ENCODE measurements around the gene ANO10.
A peak's percentile ranks its signal among the peaks of the same experiment; 100 is the strongest.
"Not testable (repeated sequence)": the region's sequence is repeated elsewhere in the genome, so short reads cannot be mapped to it uniquely, and the experiment has no call there.

ANO10 gene

DNA sequence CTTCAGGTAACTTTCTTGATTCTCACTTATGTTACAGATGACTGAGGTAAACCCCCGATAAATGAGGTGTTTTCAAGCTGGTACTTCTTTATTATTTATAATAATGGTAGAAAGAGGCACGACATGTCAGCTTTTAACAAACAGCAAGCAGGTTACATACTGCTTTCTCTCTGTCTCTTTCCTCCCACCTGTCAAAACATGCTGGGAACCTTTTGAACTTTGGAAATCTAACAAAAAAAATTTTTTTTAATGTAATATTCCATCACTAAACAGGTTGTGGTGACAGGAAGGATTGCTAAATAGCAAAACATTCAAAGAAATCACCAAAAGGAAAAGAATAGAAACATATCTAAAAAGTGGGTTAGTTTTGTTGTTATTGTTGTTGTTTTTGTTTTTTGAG lies 48.2 kb downstream of the ANO10 start:
- no peak for FAIRE-seq

GRCh38 chr3:43565661-43566341 lies 56.0 kb downstream of the ANO10 start:
- FAIRE-seq = not testable (repeated sequence)

- no peak for FAIRE-seq
Observed at GRCh38 chr3:43559961-43560360, 61.9 kb downstream of the ANO10 start.

DNA sequence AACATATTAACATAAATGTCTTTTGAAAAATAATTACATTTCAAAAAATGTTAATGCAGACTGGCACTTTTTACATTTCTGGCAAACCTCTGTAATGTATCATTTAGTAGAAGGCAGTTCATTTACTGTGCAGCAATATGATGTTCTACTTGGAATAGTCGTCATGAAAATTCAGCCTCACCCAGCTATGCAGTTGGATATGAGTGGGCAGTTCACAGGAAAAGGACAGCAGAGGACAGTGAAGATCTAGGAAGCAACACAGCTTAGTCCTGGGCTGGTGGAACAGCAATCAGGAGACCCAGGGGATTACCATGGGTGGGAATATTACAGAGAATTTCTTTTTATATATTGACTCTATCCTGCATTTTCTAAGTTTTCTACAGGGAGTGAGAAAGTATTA lies 63.6 kb downstream of the ANO10 start:
- FAIRE-seq = no peak

DNA sequence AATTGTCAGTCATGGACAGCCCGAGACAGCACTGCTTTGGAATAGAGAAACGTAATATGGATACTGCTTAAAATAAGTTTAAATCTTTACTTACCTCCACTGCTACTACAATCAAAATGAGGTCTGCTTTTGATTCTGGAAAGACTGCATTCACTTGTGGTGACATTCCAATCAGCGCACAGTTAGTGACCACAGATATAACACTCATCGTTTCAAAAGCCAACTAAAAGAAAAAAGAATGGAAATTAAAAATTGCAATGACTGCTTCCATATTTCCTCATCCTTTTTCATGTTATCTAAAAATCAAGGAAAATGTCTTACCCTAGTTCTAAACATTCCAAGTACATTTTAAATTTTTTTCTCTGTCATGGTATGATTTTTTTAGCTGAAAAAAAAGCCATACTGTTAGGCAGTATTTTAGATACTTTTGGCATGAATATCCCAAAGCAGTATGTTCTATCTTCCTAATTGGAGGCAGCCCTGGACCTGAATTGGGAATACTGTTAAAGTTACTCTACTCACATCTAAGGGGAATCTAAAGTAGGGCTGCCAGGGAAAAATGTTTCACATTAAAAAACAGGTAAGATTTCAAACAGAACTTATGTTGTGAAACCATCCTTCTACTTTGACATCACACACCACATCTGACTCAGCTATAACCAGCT lies 72.1 kb downstream of the ANO10 start:
- FAIRE-seq = no peak

DNA sequence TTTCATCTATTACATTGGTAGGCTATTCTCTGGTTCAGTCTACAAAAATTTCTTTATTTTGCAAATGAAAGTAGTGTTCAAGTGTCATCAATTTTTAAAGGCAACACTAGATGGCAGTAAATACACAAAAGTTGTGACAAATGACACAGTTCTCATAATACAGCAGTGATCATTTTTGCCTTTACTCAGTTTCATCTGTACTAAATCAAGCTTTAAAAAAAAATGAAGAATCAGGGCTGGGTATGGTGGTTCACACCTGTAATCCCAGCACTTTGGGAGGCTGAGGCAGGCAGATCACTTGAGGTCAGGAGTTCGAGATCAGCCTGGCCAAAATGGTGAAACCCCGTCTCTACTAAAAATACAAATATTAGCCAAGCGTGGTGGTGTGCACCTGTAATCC lies 77.5 kb downstream of the ANO10 start:
- peak; percentile 97 for FAIRE-seq

- FAIRE-seq = no peak
Observed at GRCh38 chr3:43542328-43543043, 79.3 kb downstream of the ANO10 start.

DNA sequence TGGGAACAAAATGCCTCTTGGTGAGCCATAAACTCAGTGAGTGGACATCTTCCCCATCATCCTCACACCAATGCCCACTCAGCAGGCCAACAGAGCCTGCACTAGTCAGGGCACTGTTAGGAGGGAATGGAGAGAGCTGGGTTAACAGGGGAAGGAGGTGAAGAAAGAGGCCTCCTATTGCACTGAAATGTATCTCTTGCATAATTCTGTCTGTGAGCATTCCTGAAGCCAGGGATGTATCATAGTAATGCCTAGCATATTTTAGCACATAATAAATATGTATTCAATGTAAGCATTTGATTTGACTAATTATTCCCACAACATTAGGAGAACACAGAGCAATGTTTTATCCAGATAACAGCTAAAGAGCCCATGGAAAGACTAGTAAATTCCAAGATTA lies 81.2 kb downstream of the ANO10 start:
- FAIRE-seq = no peak

- no peak for FAIRE-seq
Observed at GRCh38 chr3:43539321-43539720, 82.5 kb downstream of the ANO10 start.

- FAIRE-seq = no peak
Observed at GRCh38 chr3:43537225-43537624, 84.6 kb downstream of the ANO10 start.

GRCh38 chr3:43534675-43535074 lies 87.1 kb downstream of the ANO10 start:
- no peak for FAIRE-seq

DNA sequence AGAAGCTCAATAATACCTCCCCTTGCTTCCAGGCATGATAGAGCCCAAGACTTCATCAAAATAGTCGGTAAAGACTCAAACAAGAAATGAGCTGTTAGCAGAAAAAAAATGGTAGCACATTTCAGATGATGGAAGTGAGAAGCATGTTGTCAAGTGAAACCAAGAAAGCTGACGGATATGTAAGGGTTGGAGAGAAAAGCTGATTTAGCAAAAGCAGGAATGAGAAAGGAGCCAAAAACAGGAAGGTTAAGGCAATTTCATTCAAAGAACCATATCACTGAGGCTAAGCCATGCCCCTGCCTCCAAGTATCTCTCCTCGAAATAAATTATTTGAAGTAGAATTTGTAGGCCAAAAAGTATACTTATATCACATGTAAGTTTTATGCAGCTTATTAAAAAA lies 88.8 kb downstream of the ANO10 start:
- no peak for FAIRE-seq

DNA sequence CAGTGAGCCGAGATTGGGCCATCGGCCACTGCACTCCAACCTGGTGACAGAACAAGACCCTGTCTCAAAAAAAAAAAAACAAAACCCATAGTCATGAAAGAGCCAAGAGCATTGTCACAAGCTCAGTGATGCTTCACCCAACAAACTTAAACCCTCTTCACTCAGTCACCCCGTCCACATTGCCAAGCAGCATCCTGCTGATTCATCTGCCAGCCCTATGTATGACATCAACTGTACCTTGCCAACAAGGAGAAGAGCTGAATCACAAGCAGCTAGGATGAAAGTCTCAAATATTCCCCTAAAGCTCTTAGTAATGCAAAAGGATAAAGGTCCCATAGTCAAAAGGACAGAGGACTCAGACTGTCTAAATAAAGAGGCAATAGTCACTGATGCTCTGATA lies 90.0 kb downstream of the ANO10 start:
- FAIRE-seq = no peak

DNA sequence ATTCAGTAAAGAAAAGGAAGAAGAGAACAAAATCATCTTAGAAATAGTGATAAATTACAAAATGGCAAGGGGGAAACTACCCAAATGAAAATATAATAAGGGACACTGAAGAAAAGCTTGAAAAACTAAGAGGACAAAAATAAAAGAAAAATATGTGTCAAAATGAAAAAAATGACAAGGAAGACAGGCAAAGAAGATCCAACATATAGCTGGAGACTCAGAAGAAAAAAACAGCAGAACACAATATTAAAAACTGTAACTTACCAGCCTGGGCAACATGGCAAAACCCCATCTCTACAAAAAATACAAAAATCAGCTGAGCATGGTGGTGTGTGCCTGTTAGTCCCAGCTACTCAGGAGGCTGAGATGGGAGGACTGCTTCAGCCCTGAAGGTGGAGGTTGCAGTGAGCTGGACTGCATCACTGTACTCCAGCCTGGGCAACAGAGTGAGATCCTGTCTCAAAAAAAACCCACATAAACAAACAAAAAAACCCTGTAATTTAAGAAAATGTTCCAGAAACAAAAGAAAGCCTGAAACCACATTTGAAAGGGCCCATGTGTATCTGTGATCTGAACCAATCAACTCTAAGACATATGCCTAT lies 93.2 kb downstream of the ANO10 start:
- no peak for FAIRE-seq

DNA sequence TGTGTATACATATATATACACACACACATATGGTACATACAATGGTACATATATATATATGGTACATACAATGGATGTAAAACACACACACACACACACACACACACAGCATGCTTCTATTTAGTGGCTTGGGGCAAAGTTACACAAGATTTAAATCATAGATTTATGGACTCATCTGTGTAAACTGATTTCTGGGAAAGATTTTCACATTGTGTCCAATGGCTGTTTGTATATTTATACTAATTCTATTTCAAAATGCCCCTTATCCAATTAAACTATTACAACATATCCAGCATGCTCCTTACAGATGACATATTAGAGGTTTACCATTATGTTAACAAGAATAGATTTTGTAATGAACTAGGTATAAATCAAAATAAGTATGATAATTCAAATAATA lies 94.9 kb downstream of the ANO10 start:
- FAIRE-seq = no peak

DNA sequence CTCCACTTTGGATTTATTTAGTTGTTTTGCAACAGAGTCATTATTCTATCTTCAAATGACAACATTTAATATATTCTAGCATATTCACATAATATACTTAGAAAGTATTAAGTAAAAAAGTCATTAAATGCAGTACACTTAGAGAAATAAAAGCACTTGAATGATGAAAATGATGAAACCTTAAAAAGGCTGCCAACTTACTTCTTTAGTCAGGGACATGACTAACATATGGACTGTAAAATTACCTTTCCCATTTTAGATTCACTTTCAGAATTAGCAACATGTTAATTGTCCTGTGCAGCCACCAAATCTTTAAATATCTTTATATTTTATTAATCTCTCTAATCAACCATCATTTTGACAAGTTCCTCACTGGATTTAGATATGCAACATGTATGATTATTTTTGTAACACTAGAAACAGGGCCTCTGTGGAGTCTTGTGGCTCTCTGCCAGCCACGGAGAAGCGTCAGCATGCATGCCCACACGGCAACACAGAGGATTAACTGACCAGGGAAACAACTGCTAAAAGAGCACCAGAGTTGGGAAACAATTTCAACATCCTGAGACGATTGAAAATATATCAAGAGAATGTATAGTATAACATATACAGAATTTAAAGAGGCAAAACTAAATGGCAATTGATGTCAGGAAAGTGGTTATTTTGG lies 95.7 kb downstream of the ANO10 start:
- no peak for FAIRE-seq

DNA sequence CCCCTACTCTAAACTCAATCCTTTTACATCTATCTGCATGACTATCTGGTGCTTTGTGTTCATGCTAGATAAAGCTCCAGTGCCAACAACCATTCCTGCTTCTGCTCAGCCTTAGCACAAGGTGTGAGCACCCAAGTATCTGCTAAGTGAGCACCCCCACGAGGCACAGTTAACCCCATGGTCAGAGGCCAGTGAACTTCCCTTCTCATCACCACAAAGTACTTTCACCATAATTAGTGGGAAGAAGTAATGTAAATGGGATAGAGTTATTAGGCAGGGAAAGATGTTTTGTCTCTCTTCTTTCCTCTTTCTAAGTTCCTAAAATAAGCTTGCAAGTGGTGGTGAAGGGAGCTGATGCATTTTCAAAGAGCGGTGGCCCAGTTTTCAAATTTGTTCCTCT lies 96.4 kb downstream of the ANO10 start:
- FAIRE-seq = no peak

DNA sequence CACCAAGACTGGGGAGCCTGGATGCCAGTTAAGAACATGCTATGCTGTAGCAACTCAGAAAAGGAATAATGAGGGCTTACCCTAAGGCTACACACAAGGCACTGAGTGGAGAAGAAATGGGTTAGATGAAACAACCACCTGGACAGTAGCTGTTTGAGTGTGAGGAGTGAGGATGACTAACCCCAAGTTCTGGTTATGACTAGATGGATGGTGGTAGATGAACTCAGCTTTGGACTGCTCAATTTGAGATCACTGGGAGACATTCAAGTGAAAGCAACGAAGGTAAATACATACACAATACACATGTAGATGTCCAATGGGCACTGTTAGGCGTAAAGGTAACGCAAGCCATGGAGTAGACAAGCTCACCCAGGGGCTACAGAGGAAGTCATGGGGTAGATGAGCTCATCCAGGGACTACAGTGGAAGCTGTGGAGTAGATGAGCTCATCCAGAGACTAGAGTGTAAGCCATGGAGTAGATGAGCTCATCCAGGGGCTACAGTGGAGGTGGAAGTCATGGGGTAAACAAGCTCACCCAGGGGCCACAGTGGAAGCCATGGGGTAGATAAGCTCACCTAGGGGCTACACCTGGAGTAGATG lies 98.3 kb downstream of the ANO10 start:
- no peak for FAIRE-seq

- FAIRE-seq = no peak
Observed at GRCh38 chr3:43522727-43523362, 99.0 kb downstream of the ANO10 start.

DNA sequence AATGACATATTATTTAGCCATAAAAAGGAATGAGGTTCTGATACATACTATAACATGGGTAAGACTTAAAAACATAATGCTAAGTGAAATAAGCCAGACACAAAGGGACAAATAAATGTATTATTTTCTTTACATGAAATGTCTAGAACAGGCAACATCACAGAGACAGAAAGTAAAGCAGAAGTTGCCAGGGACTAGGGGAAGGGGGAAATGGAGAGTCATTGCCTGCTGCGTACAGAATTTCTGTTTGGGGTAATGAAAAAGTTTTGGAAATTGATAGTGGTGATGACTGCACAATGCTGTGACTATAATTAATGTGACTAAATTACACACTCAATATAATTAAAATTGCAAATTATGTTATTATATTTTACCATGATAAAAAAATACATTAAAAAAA lies 99.9 kb downstream of the ANO10 start:
- no peak for FAIRE-seq

DNA sequence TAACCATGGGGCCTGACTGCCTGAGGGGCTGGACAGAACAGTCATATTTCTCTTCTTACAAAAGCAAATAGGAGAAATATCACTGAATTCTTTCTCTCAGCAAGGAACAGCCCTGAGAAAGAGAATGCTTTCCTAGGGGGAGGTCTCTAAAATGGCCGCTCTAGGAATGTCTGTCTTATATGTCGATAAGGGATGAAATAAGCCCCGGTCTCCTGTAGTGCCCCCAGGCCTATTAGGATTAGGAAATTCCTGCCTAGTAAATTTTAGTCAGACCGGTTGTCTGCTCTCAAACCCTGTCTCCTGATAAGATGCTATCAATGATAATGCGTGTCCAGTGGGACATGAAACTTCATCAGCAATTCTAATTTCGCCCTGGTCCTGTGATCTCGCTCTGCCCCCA lies 103.3 kb downstream of the ANO10 start:
- FAIRE-seq = not testable (repeated sequence)

GRCh38 chr3:43515970-43516635 lies 105.7 kb downstream of the ANO10 start:
- FAIRE-seq = no peak

All from G401.6 (cell line).